GM18505 (cell line): ENCODE measurements around the gene ATP1A3.

Experiments used
- ATAC-seq: cut with Tn5 transposase; IDR thresholded peaks from one replicate; pipeline ENCODE4 v1.9.1; 2021; ENCODE audit not compliant: unreplicated experiment
- POLR2A ChIP-seq: IDR thresholded peaks from 4 replicates; pipeline ENCODE4 v1.6.1; 2011; ENCODE audit warnings: borderline replicate concordance; ENCODE audit not compliant: insufficient read depth, insufficient read length; ENCODE audit errors: extremely low read depth

ATP1A3 gene

GRCh38 chr19:41927497-41928192 lies 66.4 kb downstream of the ATP1A3 start:
- ATAC-seq = no peak
- no peak for TF ChIP-seq POLR2A

GRCh38 chr19:41926763-41927496 lies 67.1 kb downstream of the ATP1A3 start:
- no peak for ATAC-seq
- TF ChIP-seq POLR2A = no peak

- TF ChIP-seq POLR2A = no peak
- no peak for ATAC-seq
These were observed 67.8 kb downstream of the ATP1A3 start for GRCh38 chr19:41926028-41926762.

- TF ChIP-seq POLR2A = no peak
- no peak for ATAC-seq
These were observed 68.6 kb downstream of the ATP1A3 start for GRCh38 chr19:41925208-41926003.

- no peak for ATAC-seq
- TF ChIP-seq POLR2A = no peak
These were observed 69.6 kb downstream of the ATP1A3 start for GRCh38 chr19:41924151-41925145.

- ATAC-seq = no peak
- no peak for TF ChIP-seq POLR2A
These were observed 70.8 kb downstream of the ATP1A3 start for GRCh38 chr19:41923045-41923788.

GRCh38 chr19:41922585-41922984 lies 71.4 kb downstream of the ATP1A3 start:
- no peak for TF ChIP-seq POLR2A

GRCh38 chr19:41921577-41922576 lies 72.2 kb downstream of the ATP1A3 start:
- no peak for TF ChIP-seq POLR2A
- no peak for ATAC-seq

More at GRCh38 chr19:41922585-41922984, 71.4 kb downstream of the ATP1A3 start:
- no peak for ATAC-seq

- no peak for TF ChIP-seq POLR2A
- no peak for ATAC-seq
These were observed 73.0 kb downstream of the ATP1A3 start for GRCh38 chr19:41920882-41921576.

GRCh38 chr19:41919948-41920712 lies 73.9 kb downstream of the ATP1A3 start:
- ATAC-seq = no peak
- no peak for TF ChIP-seq POLR2A
